Nephron (organoid): Measurements from ENCODE around the gene HIGD2A.

ENCODE experiments used
- H3K27ac Mint-ChIP-seq, 3 experiments: 2 replicates each; pipeline ENCODE4 v1.8.0; 2020; ENCODE audit warnings: mixed read lengths in 3 of 3, mild to moderate bottlenecking in 2 of 3, moderate library complexity in 1 of 3
- H3K27me3 Mint-ChIP-seq: 2 replicates; pipeline ENCODE4 v1.8.0; 2021; ENCODE audit warnings: low read depth, mild to moderate bottlenecking, moderate library complexity, mixed read lengths
- H3K36me3 Mint-ChIP-seq: 2 replicates; pipeline ENCODE4 v1.8.0; 2020; ENCODE audit warnings: low read depth, mixed read lengths
- H3K4me1 Mint-ChIP-seq: 2 replicates; pipeline ENCODE4 v1.8.0; 2020; ENCODE audit warnings: mixed read lengths
- H3K4me3 Mint-ChIP-seq, 3 experiments: 2 replicates each; pipeline ENCODE4 v1.8.0; 2020; ENCODE audit warnings: mild to moderate bottlenecking in 3 of 3, mixed read lengths in 3 of 3, moderate library complexity in 2 of 3
- H3K9me3 Mint-ChIP-seq: 2 replicates; pipeline ENCODE4 v1.8.0; 2020; ENCODE audit warnings: mixed read lengths
- CTCF ChIP-seq, 3 experiments: fragments of 200-600 bp; sonication (generic); IDR thresholded peaks; one replicate each; pipeline ENCODE4 v1.5.0; 2021; ENCODE audit warnings: antibody characterized with exemption in 3 of 3; ENCODE audit not compliant: unreplicated experiment in 3 of 3

Gene HIGD2A

GRCh38 chr5:176408590-176408989 is 20.0 kb downstream of the HIGD2A start:
- no peak overlapping the region for H3K27ac Mint-ChIP-seq
- peaks cover 11% of the 10 kb centered on the region for H3K36me3 Mint-ChIP-seq
- no peaks in the 10 kb centered on the region for H3K4me1 Mint-ChIP-seq
- H3K9me3 Mint-ChIP-seq, result no peaks in the 10 kb centered on the region
- H3K27me3 Mint-ChIP-seq, result no peaks in the 10 kb centered on the region
- no peak overlapping the region for H3K4me3 Mint-ChIP-seq
- TF ChIP-seq CTCF (IDR thresholded peaks at IDR 0.05; ENCODE audit: unreplicated experiment in 3 of 3), result no peak

- H3K9me3 Mint-ChIP-seq, result no peaks in the 10 kb centered on the region
- peaks cover 11% of the 10 kb centered on the region for H3K36me3 Mint-ChIP-seq
- H3K4me3 Mint-ChIP-seq, result no peak overlapping the region
- peaks cover 3% of the 10 kb centered on the region for H3K4me1 Mint-ChIP-seq
- no peaks in the 10 kb centered on the region for H3K27me3 Mint-ChIP-seq
- no peak overlapping the region for H3K27ac Mint-ChIP-seq
- no peak for TF ChIP-seq CTCF (IDR thresholded peaks at IDR 0.05; ENCODE audit: unreplicated experiment in 3 of 3)
Observed at GRCh38 chr5:176409765-176410164, 21.2 kb downstream of the HIGD2A start.

GRCh38 chr5:176410486-176411180 is 22.1 kb downstream of the HIGD2A start:
- TF ChIP-seq CTCF (IDR thresholded peaks at IDR 0.05; ENCODE audit: unreplicated experiment in 3 of 3), result no peak
- Mint-ChIP-seq H3K9me3 (no peaks in the 10 kb centered on the region), H3K4me1 (peaks cover 12% of the 10 kb centered on the region), H3K27me3 (no peaks in the 10 kb centered on the region), H3K4me3 (no peak overlapping the region), H3K36me3 (peaks cover 11% of the 10 kb centered on the region), H3K27ac (no peak overlapping the region)

GRCh38 chr5:176412517-176413254 is 24.1 kb downstream of the HIGD2A start:
- Mint-ChIP-seq H3K36me3 (peaks cover 9% of the 10 kb centered on the region), H3K9me3 (no peaks in the 10 kb centered on the region), H3K27ac (peak overlapping the region in 1 of 3 experiments; percentile 28), H3K27me3 (no peaks in the 10 kb centered on the region), H3K4me3 (peak overlapping the region; percentile 27 to 33 (median 27)), H3K4me1 (peaks cover 13% of the 10 kb centered on the region)
- no peak for TF ChIP-seq CTCF (IDR thresholded peaks at IDR 0.05; ENCODE audit: unreplicated experiment in 3 of 3)

GRCh38 chr5:176413255-176413565 is 24.7 kb downstream of the HIGD2A start:
- peaks cover 4% of the 10 kb centered on the region for H3K27me3 Mint-ChIP-seq
- no peak overlapping the region for H3K27ac Mint-ChIP-seq
- no peaks in the 10 kb centered on the region for H3K9me3 Mint-ChIP-seq
- H3K36me3 Mint-ChIP-seq, result peaks cover 6% of the 10 kb centered on the region
- no peak for TF ChIP-seq CTCF (IDR thresholded peaks at IDR 0.05; ENCODE audit: unreplicated experiment in 3 of 3)
- H3K4me3 Mint-ChIP-seq, result peak overlapping the region in 2 of 3 experiments; percentile 27 to 33
- peaks cover 13% of the 10 kb centered on the region for H3K4me1 Mint-ChIP-seq
